Hematopoietic multipotent progenitor cell (in vitro differentiated cells): ENCODE measurements around the gene B3GALT5. TPM values are rescaled to one million over a fixed set of nuclear protein-coding genes. Genes with fewer than 3 reads are reported as not detected.

ENCODE experiments used
- DNase-seq, 3 donors: peaks; one replicate each; pipeline ENCODE4 v3.0.0-alpha.2; 2011 to 2015; ENCODE audit warnings: low read depth in 2 of 3, low spot score in 2 of 3
- total RNA-seq: library from RNA; depleted of rRNA; stranded (reverse); fragments of >200 nt; gene quantifications from one replicate; pipeline ENCODE4 v1.2.3, GENCODE V29; 2012

Gene B3GALT5
- total RNA-seq, 1 donor = under 0.01 TPM

DNA sequence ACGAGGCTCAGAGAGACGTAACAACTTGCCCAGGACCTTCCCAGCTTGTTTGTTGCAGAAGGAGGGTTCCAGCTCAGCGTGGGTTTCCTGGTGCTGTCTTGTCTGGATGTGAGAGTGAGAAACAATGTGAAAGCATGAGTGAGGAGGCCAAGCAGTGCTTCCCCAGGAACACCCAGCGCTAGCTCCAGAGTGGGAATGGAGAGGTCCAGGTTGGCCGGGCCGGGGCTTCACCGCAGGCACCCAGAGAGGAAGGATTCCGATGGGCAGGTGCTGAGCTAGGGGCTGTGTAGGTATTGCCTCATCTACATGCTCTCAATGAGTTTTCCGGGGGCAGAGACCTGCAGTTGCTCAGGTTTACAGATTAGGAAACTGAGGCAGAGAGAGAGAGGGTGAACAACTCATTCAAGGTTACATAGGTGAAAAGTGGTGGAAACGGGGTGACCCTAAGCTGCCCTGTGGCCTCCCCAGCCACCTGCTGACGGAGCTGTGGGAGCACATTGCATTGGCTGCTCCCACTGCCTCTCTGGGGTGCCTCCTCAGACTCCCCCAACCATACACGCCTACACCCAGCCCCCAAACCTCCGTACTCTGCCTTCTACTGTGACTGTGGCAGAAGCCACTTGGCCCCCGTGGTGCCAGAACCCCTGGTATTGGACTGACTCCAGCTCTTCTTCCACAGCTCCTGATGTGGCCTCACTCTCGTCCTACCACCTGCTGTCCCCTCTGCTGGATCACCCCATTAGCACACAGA, 51.2 kb downstream of the B3GALT5 start:
- no peak for DNase-seq

DNA sequence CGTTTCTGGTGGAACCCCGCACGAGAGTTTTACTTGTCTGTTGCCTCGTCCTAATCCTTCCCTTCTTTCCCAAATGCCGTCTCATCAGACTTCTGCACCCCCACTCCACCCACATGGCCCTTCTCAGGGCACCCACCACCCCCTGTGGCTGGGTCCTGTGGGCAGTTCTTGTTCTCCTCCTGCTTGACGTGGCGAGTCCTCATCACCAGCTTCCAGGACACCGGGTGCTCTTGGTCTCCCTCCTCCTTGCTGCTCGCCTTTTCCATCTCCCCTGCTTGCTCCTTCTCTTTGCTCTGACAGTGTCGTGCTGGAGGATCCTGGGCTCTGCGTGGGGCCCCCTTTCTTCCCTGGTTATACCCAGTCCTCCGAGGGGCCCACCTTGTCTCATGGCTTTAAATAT, 51.8 kb downstream of the B3GALT5 start:
- no peak for DNase-seq

DNA sequence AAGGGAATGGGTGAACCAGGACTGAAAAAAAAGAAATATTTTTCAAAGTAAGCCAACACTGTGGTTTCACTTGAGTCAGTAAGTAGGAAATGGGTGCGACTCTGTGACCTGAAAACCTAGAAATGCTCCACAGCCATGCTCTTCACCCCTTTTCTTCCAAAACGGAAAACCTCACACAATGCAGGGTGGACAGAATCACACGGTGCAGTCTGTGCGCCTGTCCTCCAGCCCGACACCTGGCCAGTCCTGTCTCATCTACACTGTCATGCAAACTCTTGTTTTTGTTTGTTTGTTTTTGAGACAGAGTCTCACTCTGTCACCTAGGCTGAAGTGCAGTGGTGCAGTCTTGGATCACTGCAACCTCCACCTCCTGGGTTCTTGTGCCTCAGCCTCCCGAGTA, 53.3 kb downstream of the B3GALT5 start:
- no peak for DNase-seq

DNA sequence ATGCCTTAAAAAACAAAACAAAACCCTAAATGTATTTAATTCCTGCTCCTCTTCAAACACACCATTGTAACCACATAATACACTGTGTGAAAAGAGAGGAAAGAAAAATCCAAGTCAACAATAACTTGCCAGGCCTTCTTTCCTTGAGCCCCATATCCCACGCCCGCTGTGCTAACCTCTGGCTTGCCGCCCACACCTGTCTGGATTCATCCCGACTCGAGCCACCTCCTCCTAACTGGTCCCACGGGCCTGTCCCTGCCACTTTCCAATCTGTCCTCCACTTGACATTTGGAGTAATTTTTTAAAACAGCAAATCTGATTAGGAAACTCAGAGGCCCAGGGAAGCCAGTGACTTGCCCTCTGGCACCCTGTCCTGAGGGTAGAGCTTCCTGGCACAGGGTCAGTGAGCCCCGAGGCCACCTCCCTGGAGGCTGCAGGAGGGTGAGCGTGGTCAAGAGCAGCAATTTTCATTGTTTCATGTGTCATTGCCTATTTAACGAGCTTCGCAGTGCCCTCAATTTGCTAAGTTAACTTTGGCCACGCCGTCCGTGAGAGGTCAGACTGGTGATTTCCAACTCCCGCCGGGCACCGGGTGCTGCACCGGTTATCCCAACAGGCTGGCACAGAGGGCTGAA, 54.1 kb downstream of the B3GALT5 start:
- DNase-seq = no peak

DNA sequence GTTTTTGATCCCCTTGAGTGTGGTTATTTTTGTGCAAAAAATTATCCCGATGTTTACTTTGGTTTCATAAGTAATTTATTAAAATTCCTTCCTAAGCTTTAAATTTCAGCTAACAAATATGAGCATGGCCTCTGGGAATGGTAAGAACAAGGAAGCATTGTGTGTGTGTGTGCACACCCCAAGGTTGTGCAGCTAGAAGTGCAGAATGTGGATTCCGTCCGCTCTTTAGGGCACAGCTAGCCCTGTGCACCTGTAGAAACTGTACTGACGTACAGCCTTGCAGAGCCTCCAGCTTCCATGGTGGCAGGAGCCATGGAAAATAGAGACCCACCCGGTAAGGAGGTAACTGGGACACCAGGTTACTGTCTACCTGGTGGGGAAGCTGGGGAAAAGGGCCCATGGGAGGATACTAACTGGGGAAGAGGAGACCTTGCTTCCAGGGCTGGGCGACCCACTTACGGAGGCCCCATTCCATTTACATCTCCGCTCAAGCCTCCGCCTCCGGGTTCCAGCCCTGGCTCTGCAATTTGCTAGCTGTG, 54.7 kb downstream of the B3GALT5 start:
- no peak for DNase-seq

DNA sequence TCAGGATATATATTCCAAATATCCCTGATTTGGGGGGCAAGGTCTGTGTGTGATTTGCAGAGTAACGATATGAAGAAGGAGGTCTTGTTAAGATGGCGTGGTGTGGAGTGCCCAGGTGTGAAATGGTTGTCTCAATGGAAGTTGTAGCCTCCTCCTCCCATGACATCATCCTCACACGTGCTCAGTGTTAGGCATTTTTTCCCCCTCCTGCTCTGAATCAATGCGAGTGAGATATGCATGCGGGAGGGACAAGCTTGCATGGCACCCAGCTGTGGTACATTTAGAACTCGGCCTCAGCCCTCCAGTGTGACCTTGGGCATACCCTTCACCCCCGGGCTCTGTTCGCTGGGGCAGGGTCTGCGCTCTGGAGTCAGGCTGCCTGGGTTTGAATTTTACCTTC, 55.6 kb downstream of the B3GALT5 start:
- DNase-seq = no peak

DNA sequence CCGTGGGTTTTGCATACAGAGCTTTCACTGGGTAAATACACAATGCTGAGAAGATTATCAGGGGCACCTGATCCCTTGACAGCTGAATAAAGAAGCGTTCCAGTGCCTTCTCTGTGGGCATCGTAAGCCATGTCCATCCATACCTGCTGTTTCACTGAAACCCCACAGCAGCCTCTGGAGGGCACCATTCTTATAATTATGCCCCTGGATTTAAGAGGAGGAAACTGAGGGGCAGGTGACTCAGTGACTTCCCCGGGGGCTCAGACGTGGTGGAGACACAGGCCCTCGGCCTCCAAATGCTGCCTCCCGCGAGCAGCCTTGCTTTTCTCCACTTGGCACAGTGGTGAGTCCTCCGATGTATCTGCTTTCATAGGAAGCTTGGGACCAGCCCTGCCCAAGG, 56.7 kb downstream of the B3GALT5 start:
- no peak for DNase-seq

DNA sequence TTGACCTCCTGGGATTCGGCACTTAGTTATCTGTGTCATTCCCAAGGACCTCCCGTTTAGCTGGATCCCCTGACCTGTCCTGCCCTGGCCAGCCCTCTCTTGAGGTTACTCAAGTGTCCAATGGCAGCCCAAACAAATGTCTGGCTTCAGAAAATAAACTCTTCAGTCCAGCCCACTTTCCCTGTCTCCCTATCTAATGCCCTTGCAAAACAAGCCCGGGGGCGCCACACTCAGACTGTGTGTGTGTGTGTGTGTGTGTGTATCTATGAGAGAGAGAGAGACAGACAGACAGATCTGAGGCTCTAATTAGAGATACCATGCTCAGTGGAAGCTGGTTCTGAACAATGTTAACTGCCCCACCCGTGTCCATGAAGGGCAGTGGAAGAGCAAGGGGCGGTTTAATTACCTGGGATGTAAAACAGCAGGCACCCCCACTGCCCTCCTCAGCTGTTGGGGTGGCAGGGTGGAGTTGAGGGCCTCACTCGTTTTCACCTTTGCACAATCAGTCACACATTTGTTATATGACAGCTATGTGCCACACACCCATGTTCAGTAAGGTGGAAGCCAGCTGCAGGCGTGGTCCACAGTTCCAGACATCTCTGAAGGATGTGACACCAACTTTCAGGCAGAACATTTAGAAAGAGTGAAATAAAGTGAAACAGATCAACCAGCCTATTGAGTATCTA, 57.4 kb downstream of the B3GALT5 start:
- no peak for DNase-seq

DNA sequence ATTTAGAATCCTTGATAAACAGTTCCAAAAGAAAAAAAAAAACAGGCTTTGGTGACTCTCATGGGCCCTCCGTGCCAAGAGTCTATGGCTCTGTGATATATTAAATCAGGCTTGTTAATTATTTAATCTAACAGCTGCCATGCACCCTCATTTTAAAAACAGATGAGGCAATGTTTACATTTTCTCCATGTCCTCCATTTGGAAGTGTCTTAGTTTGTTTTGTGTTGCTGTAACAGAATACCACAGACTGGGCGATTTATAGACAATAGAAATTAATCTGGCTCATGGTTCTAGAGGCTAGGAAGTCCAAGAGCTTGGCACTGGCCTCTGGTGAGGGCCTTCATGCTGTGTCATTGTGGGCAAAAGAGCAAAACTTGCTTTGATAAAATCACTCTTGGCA, 58.0 kb downstream of the B3GALT5 start:
- no peak for DNase-seq

DNA sequence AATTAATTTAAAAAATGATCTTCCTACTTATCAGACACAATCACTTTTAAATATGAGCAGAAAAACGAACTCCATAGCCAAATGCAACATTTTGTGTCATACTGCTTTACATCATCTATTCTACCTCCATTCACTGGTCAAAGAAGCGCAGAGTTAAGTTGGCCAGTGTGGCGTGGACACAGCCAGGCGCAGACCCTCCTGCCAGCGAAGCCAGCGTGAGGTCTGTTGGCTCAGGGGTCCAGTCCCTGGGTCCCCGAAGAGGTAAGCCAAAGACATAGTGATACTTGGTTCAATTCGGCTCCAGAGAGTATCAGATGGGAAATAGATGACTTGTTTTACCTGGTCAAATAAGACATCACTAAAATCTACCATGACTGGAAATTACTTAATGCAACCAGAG, 59.2 kb downstream of the B3GALT5 start:
- no peak for DNase-seq

DNA sequence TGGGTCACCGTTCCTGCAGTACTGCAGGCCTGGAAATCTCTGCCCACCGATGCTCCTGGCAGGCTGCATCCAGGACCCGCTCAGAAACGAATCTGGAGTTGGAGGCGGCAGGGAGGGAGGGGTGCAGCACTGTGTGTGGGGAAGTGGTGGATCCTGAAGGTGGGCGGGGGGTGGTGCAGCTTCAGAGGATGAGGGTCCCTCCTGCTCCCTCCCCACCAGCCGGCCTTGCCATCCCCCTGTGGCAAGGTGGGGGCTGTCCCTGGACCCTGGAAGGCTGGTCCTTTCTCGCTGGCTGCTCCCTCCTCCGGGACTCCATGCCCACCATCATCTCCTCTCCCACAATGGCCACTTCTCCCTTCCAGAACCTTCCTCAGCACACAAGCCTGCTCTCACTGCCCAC, 60.4 kb downstream of the B3GALT5 start:
- no peak for DNase-seq

DNA sequence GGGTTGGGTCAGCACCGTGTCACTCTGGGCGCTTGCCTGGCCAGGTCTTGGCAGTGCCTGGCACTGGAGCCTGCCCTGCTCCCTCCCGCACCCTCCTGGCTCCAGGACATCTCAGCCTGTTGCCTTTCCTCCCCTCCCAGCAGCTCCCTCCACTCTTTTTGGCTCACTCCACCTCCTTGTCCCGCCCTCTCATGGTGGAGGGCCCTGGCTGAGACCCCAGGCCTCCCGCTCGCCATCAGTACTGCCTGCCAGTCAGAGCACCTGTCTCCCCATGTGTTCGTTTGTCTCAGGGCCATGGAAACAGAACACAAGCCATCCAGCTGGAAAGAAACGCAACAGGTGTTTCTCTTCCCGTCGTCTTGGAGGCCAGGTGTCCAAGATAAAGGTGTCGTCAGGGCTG, 61.0 kb downstream of the B3GALT5 start:
- DNase-seq = no peak

DNA sequence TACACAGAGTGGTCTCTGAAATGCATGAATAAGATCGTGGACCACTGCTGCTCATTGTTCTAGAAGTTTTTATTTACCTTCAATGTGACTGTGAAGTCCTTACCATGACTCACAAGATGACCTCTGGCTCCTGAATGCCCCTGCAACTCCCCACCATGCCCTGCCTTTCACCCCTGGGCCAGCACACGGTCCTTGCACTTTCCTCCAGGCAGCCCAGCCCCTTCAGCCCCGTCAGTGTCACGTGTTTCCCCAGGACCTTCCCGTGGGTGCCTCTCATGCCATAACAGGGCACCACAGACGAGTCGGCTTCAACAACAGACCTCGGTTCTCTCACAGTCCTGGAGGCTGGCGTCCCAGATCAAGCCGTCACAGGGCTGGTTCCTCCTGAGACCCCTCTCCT, 62.1 kb downstream of the B3GALT5 start:
- DNase-seq = no peak

DNA sequence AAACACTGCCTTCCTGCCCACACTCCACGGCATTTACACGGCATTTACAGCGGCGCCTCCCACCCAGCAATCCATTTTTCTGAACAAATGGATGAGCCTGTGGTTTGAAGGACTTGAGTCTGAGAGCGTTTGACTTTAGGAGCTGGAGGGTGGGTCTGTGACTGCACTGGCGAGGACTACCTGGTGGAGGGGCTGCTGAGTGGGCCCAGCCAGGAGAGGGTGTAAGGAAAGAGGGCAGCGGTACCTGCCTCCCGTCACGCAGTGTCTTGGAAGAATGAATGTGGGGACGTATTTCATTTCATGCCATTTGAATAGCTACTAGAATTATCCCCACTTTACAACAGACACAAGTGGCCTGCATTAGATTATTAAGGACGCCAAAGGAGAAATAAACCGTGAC, 62.9 kb downstream of the B3GALT5 start:
- DNase-seq = no peak

DNA sequence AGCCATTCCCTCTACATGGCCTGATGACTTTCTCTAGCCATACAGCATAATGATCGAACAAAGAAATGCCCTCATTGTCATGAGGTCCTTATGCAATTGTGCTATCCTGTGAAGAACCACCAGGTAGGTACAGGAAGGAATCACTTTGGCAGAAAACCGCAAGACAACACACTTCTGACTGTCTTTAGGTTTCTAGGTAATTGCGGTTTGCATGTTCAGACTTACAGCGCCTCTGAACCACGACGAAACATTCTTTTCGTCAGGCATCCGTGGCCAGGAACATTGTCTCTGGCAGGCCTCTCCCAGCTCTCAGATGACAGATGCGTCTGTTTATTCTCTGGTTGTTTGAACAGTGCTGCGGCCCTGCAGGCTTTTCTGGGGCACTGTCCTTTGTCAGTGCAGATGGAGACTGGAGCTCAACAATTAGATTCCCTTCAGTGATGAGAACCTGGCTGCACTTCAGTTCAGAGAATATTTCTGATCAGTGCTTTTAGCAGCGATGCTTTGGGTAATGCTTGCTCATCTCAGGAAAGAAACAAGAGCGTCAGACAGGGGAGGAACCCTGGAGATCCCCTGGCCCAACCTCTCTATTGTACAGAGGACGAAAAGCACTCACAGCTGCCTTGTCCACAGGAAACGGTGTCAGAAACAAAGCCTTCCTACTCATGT, 63.4 kb downstream of the B3GALT5 start:
- no peak for DNase-seq

DNA sequence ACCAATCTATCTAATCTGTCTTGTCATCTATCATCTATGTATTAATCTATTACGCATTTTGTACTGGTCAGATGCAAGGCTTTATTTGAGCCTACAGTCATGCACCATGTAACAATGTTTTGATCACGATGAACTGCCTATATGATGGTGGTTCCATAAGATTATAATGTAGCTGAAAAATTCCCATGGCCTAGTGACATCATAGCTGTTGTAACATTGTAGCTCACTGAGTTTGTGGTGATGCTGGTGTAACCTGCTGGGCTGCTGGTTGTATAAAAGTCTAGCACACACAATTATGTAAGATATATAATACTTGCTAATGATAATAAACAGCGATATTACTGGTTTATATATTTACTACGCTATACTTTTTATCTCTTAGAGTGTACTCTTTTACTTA, 67.5 kb downstream of the B3GALT5 start:
- no peak for DNase-seq

DNA sequence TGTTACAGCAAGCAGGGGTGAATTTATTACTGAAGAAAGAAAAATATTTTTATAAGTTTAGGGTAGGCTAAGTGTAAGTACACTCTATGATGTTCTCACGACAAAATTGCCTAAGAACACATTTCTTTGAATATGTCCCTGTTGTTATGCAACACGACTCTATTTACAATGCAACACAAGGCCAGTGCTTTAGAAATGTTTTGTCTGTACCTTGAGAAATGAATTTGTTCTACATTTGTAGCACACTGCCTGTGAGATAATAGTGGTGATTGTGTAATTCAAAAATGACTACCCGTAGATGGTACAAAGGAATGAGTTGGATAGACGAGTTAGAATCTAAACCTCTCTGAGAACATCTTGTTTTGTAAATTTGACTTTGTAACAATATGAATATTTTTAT, 68.5 kb downstream of the B3GALT5 start:
- DNase-seq = no peak

DNA sequence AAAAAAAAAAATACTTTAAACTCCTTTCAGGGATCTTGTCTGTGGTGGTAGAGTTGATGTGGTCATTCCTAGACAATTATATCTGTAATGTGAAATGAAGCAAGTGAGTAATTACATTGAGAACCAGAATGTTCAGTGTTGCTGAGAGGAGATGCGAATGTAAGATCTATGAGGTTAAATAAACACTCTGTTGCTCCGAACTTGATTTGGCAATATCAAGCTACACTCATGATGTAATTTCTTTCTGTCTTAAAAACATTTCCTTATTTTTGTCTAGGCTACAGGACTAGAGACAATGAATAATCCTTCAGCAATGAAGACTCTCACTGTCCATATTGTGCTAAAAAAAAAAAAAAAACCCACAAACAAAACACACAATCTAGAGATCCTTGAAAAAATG, 69.1 kb downstream of the B3GALT5 start:
- DNase-seq = no peak

DNA sequence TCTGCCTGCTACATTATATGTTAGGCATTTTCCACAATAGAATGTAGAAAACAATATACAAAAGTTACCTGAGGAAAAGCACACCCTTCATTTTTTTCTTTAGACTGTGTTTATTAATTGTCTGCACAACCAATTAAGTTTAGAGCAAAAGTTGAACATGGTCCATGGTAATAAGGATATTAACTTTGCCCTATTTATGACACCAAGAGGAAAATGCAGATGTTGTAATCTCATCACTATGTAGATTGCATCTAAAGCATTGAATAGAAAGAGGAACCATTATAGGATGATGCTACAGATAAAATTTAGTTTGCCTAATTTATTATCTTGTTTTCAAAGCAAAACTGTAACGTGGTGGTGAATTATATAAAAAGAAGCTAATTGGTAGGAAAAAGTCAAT, 72.5 kb downstream of the B3GALT5 start:
- DNase-seq = no peak

DNA sequence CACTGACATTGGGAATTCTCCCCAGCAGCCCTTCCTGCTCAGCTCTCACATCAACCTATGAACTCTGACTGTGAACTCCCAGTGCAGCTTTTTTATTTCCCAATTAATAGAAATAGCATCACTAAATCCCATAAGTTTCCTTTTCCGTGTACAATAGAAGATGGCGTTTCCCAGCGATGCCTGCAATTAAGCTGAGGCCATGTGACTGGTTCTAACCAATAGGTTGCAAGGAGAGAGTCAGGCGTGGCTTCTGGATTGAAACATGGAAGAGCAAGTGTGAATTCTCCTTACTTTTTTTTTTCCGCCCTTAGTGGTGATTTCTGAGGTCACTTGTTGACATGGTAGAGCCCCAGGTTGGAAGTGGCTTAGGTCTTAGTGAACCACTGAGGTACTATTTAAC, 73.3 kb downstream of the B3GALT5 start:
- DNase-seq = no peak
